CMK (cell line): Measurements from ENCODE around the gene BICRA.
"Not testable (repeated sequence)": the region's sequence is repeated elsewhere in the genome, so short reads cannot be mapped to it uniquely, and the experiment has no call there.

Source experiments
- DNase-seq: peaks from one replicate; pipeline ENCODE4 v3.0.0-alpha.2; 2010; ENCODE audit warnings: low read depth

The BICRA gene

GRCh38 chr19:47663911-47664771 is 55.2 kb downstream of the BICRA start:
- no peak for DNase-seq

- DNase-seq, result not testable (repeated sequence)
These were observed 59.6 kb downstream of the BICRA start for GRCh38 chr19:47668556-47668955.

GRCh38 chr19:47670736-47671135 is 61.8 kb downstream of the BICRA start:
- no peak for DNase-seq

- DNase-seq, result no peak
These were observed 62.6 kb downstream of the BICRA start for GRCh38 chr19:47671499-47671898.

GRCh38 chr19:47673426-47673825 is 64.5 kb downstream of the BICRA start:
- DNase-seq, result no peak

GRCh38 chr19:47674548-47674947 is 65.6 kb downstream of the BICRA start:
- no peak for DNase-seq

- no peak for DNase-seq
These were observed 66.3 kb downstream of the BICRA start for GRCh38 chr19:47675271-47675670.

GRCh38 chr19:47675859-47676258 is 66.9 kb downstream of the BICRA start:
- DNase-seq, result no peak

GRCh38 chr19:47676811-47677210 is 67.9 kb downstream of the BICRA start:
- no peak for DNase-seq

- no peak for DNase-seq
These were observed 70.4 kb downstream of the BICRA start for GRCh38 chr19:47679251-47679900.

- no peak for DNase-seq
These were observed 71.3 kb downstream of the BICRA start for GRCh38 chr19:47679922-47680857.

GRCh38 chr19:47680858-47681332 is 72.0 kb downstream of the BICRA start:
- no peak for DNase-seq

GRCh38 chr19:47681388-47681787 is 72.5 kb downstream of the BICRA start:
- no peak for DNase-seq

GRCh38 chr19:47681936-47682335 is 73.0 kb downstream of the BICRA start:
- no peak for DNase-seq

GRCh38 chr19:47682939-47683338 is 74.0 kb downstream of the BICRA start:
- DNase-seq, result no peak

GRCh38 chr19:47686679-47687450 is 77.9 kb downstream of the BICRA start:
- no peak for DNase-seq

GRCh38 chr19:47687906-47688305 is 79.0 kb downstream of the BICRA start:
- no peak for DNase-seq

GRCh38 chr19:47691090-47691489 is 82.2 kb downstream of the BICRA start:
- DNase-seq, result no peak

- DNase-seq, result no peak
These were observed 82.8 kb downstream of the BICRA start for GRCh38 chr19:47691782-47692181.

GRCh38 chr19:47693489-47693888 is 84.6 kb downstream of the BICRA start:
- no peak for DNase-seq

GRCh38 chr19:47693903-47694302 is 85.0 kb downstream of the BICRA start:
- no peak for DNase-seq
